H1 (cell line): ENCODE results near the gene NRM. TPM values are rescaled to one million over a fixed set of nuclear protein-coding genes. Genes with fewer than 3 reads are reported as not detected.

Experiments used
- CBX8 ChIP-seq: fragments of 300-800, 300-1000 bp; sonication (generic); IDR thresholded peaks from 2 replicates; pipeline ENCODE4 v1.7.1; 2016; ENCODE audit warnings: low read depth, low read length, borderline replicate concordance
- CREB1 ChIP-seq: IDR thresholded peaks from 2 replicates; pipeline ENCODE4 v1.6.1; 2012; ENCODE audit warnings: inconsistent platforms
- EGR1 ChIP-seq: IDR thresholded peaks from 2 replicates; pipeline ENCODE4 v1.6.1; 2011; ENCODE audit warnings: low read depth, low read length, borderline replicate concordance
- FOSL1 ChIP-seq: IDR thresholded peaks from 2 replicates; pipeline ENCODE4 v1.6.1; 2011; ENCODE audit warnings: mild to moderate bottlenecking, low read depth, low read length, moderate library complexity; ENCODE audit not compliant: insufficient read depth
- GABPA ChIP-seq: IDR thresholded peaks from 2 replicates; pipeline ENCODE4 v1.6.1; 2011; ENCODE audit warnings: mild to moderate bottlenecking, low read length, moderate library complexity, borderline replicate concordance; ENCODE audit not compliant: insufficient read depth
- HDAC2 ChIP-seq, 2 experiments: fragments of 300-600 bp in 1 of 2; sonication (generic) in 1 of 2; IDR thresholded peaks; 2 replicates each; pipeline ENCODE4 v1.6.1; 2011 to 2012; ENCODE audit warnings: low read depth in 2 of 2, low read length in 2 of 2, mild to moderate bottlenecking in 2 of 2, moderate library complexity in 2 of 2, borderline replicate concordance in 1 of 2, inconsistent platforms in 1 of 2
- KDM4A ChIP-seq: IDR thresholded peaks from one replicate; pipeline ENCODE4 v1.7.1; 2012; ENCODE audit warnings: low read depth, mild to moderate bottlenecking, moderate library complexity, low read length, inconsistent platforms; ENCODE audit not compliant: severe bottlenecking
- PHF8 ChIP-seq: fragments of 200-600 bp; sonication (generic); conservative IDR thresholded peaks from 2 replicates; pipeline ENCODE4 v1.7.1; 2012; ENCODE audit warnings: low read depth, mild to moderate bottlenecking, inconsistent platforms, low read length, moderate library complexity
- POLR2A ChIP-seq, 2 experiments: IDR thresholded peaks; 1 replicate in 1 of 2; 2 replicates in 1 of 2; pipeline ENCODE4 v1.6.1; 2011; ENCODE audit warnings: low read depth in 2 of 2, low read length in 2 of 2, mild to moderate bottlenecking in 2 of 2; ENCODE audit errors: control extremely low read depth in 1 of 2
- POLR2AphosphoS5 ChIP-seq: IDR thresholded peaks from 2 replicates; pipeline ENCODE4 v1.6.1; 2011; ENCODE audit warnings: low read depth, low read length
- SAP30 ChIP-seq: fragments of 300-600 bp; sonication (generic); IDR thresholded peaks from 2 replicates; pipeline ENCODE4 v1.7.1; 2012; ENCODE audit warnings: low read length, moderate library complexity, mild to moderate bottlenecking, inconsistent platforms; ENCODE audit not compliant: insufficient read depth, insufficient replicate concordance
- SIN3A ChIP-seq, 2 experiments: IDR thresholded peaks in 1 of 2; conservative IDR thresholded peaks in 1 of 2; 2 replicates each; pipeline ENCODE4 v1.6.1; 2011 to 2012; ENCODE audit warnings: low read length in 2 of 2, improper control_type of control experiment in 1 of 2, low read depth in 1 of 2, mild to moderate bottlenecking in 1 of 2
- SIX5 ChIP-seq: IDR thresholded peaks from 2 replicates; pipeline ENCODE4 v1.6.1; 2011; ENCODE audit warnings: mild to moderate bottlenecking, low read depth, low read length
- SUZ12 ChIP-seq: fragments of 200-600 bp; sonication (generic); IDR thresholded peaks from 2 replicates; pipeline ENCODE4 v1.6.1; 2012; ENCODE audit warnings: mild to moderate bottlenecking, inconsistent platforms, low read length, moderate library complexity, mixed read lengths
- TAF7 ChIP-seq: optimal IDR thresholded peaks from 2 replicates; pipeline ENCODE3; 2011; ENCODE audit warnings: low read depth, mild to moderate bottlenecking, inconsistent platforms, low read length, moderate library complexity, borderline replicate concordance
- TCF12 ChIP-seq: IDR thresholded peaks from 2 replicates; pipeline ENCODE4 v1.6.1; 2011; ENCODE audit warnings: low read depth, mild to moderate bottlenecking, low read length
- polyA plus RNA-seq, 7 experiments: library from polyadenylated mRNA; depleted of rRNA in 3 of 7; stranded (reverse) in 5 of 7; unstranded in 2 of 7; fragments of >200 nt in 5 of 7; fragments of 200-250 nt in 2 of 7; gene quantifications; 1 replicate in 5 of 7; 2 replicates in 1 of 7; 4 replicates in 1 of 7; pipeline versions ENCODE4 v1.2.1 to v1.2.3, GENCODE V29; 2011 to 2013; ENCODE audit warnings: missing spikeins in 2 of 7, mixed read lengths in 2 of 7
- total RNA-seq: library from RNA; stranded (reverse); fragmentation: NEBNext Ultra II Directional; extraction: Animal tissue kit (Norgen Biotek cat#: 25700); gene quantifications from 2 replicates; pipeline ENCODE4 v1.2.1, GENCODE V29; 2021
- TF ChIP-seq, protein P1 (sequence below): IDR thresholded peaks from 2 replicates; pipeline ENCODE4 v1.6.1; 2011; ENCODE audit warnings: low read length, improper control_type of control experiment

The NRM gene
- total and polyA plus RNA-seq, 2 of the 8 experiments (the other 6 are each of a cell fraction or from before 2014, with no cell fraction given), result 27.3 to 50.4 TPM

DNA sequence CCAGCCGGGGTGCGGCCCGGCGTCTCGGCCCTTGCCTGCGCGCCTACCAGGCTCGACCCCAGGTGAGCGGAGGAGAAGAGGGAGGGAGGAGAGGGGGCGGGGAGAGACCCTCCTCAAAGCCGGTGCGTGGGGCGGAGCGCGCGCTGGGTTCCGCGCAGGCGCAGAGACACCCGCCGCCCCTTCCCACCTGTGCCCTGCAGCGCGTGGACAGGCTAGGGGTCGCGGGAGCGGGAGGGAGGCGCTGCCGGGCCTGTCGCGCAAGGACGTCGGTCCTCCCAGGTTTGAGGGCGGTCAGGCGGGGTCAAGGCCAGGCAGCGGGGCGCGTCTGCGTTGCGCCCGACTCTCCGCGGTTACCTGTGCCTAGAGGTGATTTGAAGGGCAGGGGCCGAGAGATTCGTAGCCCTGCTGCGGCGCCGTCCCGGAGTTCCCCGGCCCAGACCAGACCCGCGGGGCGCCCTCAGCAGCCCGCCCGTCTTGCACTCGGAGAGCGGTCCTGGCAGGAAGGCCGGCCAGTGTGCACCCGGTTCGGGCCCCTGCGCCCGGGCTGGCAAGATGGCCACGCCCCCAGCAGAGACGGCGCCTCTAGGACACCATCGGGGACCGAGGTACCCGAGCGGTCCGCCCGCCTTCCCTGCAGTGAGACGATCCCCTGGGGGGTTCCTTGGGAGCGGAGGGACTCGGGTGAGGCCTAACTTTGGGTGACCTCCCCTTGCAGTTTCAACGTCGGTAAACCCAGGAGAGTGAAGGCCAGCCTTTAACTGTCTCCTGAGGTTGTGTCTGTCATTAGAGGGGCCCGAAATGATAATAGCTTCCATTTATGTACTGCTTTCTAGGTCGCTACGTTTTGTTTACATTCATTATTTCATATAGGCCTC, 43.3 kb downstream of the NRM start (continued):
- TF ChIP-seq KDM4A (peak; percentile 96), FOSL1 (0 out of 2 replicates have a peak, but pooled peaks have one; percentile 54), TCF12 (no peak), CBX8 (no peak), PHF8 (peak; percentile 76), SUZ12 (no peak), POLR2AphosphoS5 (no peak; the same call in 1 of the 2 replicates), POLR2A (IDR thresholded peaks at IDR 0.05; ENCODE audit: control extremely low read depth in 1 of 2, low read depth in 2 of 2, low read length in 2 of 2) (peak; percentile 38 to 54), GABPA (0 out of 2 replicates have a peak, but pooled peaks have one; percentile 18), HDAC2 (IDR thresholded peaks at IDR 0.05; ENCODE audit: borderline replicate concordance in 1 of 2, low read depth in 2 of 2, low read length in 2 of 2) (peak in 1 of 2 experiments; percentile 67; a peak in 2 of 4 replicates), SAP30 (no peak), SIX5 (no peak), SIN3A (conservative IDR thresholded peaks at IDR 0.05 in 1 of 2, IDR thresholded peaks at IDR 0.05 in 1 of 2; ENCODE audit: low read depth in 1 of 2, low read length in 2 of 2) (peak in 1 of 2 experiments; percentile 81; a peak in 2 of 4 replicates), EGR1 (no peak), CREB1 (0 out of 2 replicates have a peak, but pooled peaks have one; percentile 5), TAF7 (peak; percentile 51)
- TF ChIP-seq, protein P1, sequence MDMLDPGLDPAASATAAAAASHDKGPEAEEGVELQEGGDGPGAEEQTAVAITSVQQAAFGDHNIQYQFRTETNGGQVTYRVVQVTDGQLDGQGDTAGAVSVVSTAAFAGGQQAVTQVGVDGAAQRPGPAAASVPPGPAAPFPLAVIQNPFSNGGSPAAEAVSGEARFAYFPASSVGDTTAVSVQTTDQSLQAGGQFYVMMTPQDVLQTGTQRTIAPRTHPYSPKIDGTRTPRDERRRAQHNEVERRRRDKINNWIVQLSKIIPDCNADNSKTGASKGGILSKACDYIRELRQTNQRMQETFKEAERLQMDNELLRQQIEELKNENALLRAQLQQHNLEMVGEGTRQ, result no peak
